ENCODE measurements around the gene CAND2. TPM values are rescaled to one million over a fixed set of nuclear protein-coding genes. Genes with fewer than 3 reads are reported as not detected.

CAND2 gene
- total and polyA plus RNA-seq, 9 of the 15 experiments (the other 6 are each of a cell fraction or from before 2014, with no cell fraction given) = 0.91 to 14.9 (median 4.3) TPM

- TF ChIP-seq, protein P1, sequence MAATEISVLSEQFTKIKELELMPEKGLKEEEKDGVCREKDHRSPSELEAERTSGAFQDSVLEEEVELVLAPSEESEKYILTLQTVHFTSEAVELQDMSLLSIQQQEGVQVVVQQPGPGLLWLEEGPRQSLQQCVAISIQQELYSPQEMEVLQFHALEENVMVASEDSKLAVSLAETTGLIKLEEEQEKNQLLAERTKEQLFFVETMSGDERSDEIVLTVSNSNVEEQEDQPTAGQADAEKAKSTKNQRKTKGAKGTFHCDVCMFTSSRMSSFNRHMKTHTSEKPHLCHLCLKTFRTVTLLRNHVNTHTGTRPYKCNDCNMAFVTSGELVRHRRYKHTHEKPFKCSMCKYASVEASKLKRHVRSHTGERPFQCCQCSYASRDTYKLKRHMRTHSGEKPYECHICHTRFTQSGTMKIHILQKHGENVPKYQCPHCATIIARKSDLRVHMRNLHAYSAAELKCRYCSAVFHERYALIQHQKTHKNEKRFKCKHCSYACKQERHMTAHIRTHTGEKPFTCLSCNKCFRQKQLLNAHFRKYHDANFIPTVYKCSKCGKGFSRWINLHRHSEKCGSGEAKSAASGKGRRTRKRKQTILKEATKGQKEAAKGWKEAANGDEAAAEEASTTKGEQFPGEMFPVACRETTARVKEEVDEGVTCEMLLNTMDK (IDR thresholded peaks at IDR 0.05; ENCODE audit: borderline replicate concordance, insufficient read depth, low read depth, low read length, poor library complexity, severe bottlenecking) = no peak
- 0 out of 4 replicates have a peak, but pooled peaks of 1 of the 2 experiments have one; percentile 18 for TF ChIP-seq MLLT1 (IDR thresholded peaks at IDR 0.05)
- peak; percentile 62; the same call in 1 of the 2 replicates for TF ChIP-seq TARDBP (IDR thresholded peaks at IDR 0.05)
- no peak for TF ChIP-seq SP2 (IDR thresholded peaks at IDR 0.05; ENCODE audit: extremely low read depth, low read depth, low read length, poor library complexity, severe bottlenecking)
- no peak for TF ChIP-seq NR2C2 (CRISPR knock-in tag; IDR thresholded peaks at IDR 0.05)
- TF ChIP-seq NR2C2 (tag; IDR thresholded peaks at IDR 0.05) = no peak
- TF ChIP-seq RAD21 (CRISPR knock-in tag; conservative IDR thresholded peaks at IDR 0.05 in 1 of 2, IDR thresholded peaks at IDR 0.05 in 1 of 2) = no peak
- TF ChIP-seq ZNF347 (CRISPR knock-in tag; IDR thresholded peaks at IDR 0.05; ENCODE audit: low read depth) = no peak
- no peak for TF ChIP-seq GABPB2 (CRISPR knock-in tag; conservative IDR thresholded peaks at IDR 0.05)
- no peak for TF ChIP-seq WHSC1 (IDR thresholded peaks at IDR 0.05; ENCODE audit: low read length)
- TF ChIP-seq, protein P2, sequence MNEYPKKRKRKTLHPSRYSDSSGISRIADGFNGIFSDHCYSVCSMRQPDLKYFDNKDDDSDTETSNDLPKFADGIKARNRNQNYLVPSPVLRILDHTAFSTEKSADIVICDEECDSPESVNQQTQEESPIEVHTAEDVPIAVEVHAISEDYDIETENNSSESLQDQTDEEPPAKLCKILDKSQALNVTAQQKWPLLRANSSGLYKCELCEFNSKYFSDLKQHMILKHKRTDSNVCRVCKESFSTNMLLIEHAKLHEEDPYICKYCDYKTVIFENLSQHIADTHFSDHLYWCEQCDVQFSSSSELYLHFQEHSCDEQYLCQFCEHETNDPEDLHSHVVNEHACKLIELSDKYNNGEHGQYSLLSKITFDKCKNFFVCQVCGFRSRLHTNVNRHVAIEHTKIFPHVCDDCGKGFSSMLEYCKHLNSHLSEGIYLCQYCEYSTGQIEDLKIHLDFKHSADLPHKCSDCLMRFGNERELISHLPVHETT (CRISPR knock-in tag; conservative IDR thresholded peaks at IDR 0.05 in 1 of 2, IDR thresholded peaks at IDR 0.05 in 1 of 2) = no peak
- no peak for TF ChIP-seq TAF15 (IDR thresholded peaks at IDR 0.05; ENCODE audit: low read depth, low read length)
- TF ChIP-seq, protein P3, sequence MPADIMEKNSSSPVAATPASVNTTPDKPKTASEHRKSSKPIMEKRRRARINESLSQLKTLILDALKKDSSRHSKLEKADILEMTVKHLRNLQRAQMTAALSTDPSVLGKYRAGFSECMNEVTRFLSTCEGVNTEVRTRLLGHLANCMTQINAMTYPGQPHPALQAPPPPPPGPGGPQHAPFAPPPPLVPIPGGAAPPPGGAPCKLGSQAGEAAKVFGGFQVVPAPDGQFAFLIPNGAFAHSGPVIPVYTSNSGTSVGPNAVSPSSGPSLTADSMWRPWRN (IDR thresholded peaks at IDR 0.05; ENCODE audit: low read depth) = no peak
- TF ChIP-seq, protein P4, sequence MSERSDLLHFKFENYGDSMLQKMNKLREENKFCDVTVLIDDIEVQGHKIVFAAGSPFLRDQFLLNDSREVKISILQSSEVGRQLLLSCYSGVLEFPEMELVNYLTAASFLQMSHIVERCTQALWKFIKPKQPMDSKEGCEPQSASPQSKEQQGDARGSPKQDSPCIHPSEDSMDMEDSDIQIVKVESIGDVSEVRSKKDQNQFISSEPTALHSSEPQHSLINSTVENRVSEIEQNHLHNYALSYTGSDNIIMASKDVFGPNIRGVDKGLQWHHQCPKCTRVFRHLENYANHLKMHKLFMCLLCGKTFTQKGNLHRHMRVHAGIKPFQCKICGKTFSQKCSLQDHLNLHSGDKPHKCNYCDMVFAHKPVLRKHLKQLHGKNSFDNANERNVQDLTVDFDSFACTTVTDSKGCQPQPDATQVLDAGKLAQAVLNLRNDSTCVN (CRISPR knock-in tag; IDR thresholded peaks at IDR 0.05) = 0 out of 2 replicates have a peak, but pooled peaks have one; percentile 33
- 0 out of 4 replicates have a peak, but pooled peaks of 1 of the 2 experiments have one; percentile 56 for TF ChIP-seq SIN3A (IDR thresholded peaks at IDR 0.05; ENCODE audit: borderline replicate concordance in 2 of 2, control insufficient read depth in 1 of 2, low read depth in 2 of 2, low read length in 2 of 2)
Observed at GRCh38 chr3:12796171-12797123, at the start of gene CAND2 (continued).

All from K562 (cell line).